ENCODE results near the gene ZNF587B.
A peak's percentile ranks its signal among the peaks of the same experiment; 100 is the strongest.
"Not testable (repeated sequence)": the region's sequence is repeated elsewhere in the genome, so short reads cannot be mapped to it uniquely, and the experiment has no call there.

Gene ZNF587B

DNA sequence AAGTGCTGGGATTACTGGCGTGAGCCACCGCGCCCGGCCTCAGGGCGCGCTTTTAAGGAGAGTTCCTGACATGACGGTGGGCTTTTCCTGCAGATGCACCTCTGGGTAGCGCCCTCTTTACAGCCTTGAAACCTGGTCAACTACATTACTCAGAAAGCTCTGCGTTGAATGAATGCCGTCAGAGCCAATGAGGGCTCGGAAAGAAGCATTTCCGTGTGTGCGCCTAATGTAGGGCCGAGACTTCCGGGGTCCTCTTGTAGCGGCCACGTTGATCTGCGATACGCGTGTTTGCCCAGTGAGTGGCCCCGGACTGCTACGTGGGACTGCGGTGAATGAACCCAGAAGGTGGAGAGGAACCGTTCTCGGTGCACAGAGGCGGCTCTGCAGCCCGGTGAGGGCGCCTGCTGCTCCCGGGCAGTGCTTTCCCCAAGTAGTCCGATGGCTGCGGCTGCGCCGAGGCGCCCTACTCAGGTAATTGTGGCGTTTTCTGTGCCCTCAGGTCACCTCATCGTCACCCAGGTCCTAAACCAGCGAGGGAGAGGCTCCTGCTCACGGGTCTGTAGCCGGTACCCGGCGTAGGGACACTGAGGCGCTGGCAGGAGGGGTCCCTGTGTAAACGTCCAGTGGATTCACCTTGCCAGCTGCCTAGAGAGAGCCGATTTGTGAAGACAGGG lies 10.5 kb upstream of the ZNF587B start:
- DNase-seq, result peak; percentile 84 to 97

DNA sequence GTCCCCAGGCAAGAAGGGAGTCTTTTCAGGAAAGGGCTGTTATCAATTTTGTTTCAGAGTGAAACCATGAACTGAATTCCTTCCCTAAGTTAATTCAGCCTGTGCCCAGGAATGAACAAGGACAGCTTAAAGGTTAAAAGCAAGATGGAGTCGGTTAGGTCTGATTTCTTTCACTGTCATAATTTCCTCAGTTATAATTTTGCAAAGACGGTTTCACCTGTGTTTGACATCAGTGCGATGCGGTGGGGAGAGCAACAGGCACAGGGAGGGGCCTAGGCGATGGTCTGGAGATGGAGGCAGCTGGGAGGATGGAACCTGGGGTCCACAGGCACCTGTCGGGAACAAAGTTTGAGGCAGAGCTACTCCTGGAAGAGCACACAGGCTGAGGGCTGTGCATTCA lies 9.5 kb upstream of the ZNF587B start:
- no peak for DNase-seq

- not testable (repeated sequence) for DNase-seq
These were observed 9.0 kb upstream of the ZNF587B start for GRCh38 chr19:57821095-57821494.

DNA sequence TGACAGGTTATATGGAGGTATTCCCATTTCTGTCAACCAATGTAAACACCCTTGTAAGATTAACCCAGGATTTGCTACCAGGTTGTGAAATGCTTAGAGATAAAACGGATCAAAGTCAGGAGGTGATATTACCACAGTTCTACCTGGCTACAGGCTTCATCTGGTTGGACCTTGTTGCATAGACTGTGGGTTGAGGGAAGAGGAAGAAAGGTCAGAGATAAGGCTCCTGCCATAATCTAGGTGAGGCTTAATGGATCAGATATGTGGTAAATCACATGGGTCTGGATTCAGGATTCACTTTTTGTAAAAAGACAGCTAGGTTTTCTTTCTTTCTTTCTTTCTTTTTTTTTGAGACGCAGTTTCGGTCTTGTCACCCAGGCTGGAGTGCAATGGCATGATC lies 8.6 kb upstream of the ZNF587B start:
- DNase-seq, result not testable (repeated sequence)

DNA sequence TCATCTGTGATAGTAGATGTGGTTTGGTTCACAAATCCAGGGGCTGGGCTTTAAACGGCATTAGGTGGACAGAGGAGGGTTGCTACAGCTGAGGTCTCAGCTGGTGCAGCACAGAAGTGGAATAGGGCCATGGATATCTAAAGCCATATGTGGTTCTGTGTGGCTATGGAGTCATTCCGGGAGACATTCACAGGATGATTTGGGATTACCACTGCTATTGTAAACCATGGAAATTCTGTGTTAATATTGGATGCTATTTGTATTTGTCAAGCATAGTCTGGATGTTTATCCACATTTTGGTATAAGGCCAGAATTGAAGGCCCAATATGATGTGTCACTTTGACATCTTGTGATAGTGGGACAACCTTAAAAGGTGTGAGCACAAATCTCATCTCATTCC lies 6.9 kb upstream of the ZNF587B start:
- not testable (repeated sequence) for DNase-seq

GRCh38 chr19:57823608-57824007 lies 6.5 kb upstream of the ZNF587B start:
- not testable (repeated sequence) for DNase-seq

DNA sequence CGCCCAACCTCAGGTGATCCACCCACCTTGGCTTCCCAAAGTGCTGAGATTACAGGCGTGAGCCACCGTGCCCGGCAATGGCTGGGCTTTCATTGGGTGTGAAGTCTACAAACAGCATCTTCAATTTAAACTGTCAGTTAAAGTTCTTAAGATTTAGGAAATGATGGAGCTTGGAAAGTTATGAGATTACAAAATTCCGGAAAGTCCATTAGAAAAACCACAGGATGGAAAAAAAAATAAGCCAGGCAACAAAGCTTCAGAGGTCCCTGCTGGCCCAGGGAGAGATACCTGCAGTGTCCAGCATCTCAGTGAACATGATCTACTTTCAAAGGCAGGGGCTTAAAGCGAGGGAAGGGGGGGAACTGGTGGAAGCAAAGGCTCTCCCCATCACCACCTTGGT lies 4.6 kb upstream of the ZNF587B start:
- no peak for DNase-seq

DNA sequence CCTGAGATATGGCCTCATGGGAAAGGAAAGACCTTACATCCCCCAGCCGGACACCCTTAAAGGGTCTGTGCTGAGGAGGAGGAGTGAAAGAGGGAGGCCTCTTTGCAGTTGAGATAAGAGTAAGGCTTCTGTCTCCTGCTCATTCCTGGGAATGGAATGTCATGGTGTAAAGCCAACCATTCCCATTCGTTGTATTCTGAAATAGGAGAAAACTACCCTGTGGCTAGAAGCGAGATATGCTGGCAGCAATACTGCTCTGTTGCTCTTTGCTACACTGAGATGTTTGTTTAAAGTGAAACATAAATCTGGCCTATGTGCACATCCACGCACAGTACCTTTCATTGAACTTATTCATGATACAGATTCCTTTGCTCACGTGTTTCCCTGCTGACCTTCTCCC lies 783 bp upstream of the ZNF587B start:
- DNase-seq, result no peak

DNA sequence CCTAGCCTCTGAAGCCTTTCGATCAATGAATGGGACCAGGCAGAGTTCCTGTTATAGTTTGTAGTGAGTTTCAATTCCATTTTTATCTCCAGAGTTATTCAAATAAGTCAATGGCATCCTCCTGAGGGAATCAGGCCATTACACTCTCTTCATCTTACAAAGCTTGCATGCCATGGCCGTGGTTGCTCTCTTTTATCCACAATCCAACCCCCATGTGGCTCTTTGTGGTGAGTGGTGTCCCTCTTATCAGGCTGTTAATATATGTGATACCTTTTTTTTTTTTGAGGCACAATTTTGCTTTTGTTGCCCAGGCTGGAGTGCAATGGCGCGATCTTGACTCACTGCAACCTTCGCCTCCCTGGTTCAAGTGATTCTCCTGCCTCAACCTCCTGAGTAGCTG lies 6.9 kb downstream of the ZNF587B start:
- DNase-seq, result not testable (repeated sequence)

DNA sequence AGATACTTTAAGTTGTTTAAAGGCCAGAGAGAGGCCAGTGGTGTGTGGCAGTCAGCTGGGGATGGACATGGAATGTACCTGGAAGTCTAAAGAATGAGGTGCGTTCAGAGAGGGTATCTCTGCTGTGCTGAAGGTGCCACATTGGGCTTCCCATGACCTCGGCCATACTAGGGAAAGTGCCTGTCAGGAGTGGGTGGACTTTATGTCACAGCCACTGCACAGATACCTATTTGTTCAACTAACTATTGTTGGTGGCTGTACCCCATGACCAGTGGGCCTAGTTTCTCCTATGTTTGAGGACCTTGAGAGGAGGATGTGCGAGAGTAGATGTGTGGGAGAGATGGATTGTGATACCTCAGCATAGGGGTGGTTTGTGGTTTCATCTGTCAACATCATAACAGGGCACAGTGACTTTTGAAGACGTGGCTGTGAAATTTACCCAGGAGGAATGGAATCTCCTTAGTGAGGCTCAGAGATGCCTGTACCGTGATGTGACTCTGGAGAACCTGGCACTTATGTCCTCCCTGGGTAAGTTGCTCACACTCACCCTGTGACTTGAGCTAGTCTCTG lies 8.6 kb downstream of the ZNF587B start:
- DNase-seq, result not testable (repeated sequence)

- DNase-seq, result no peak
These were observed 11.1 kb downstream of the ZNF587B start for GRCh38 chr19:57841122-57841763.

DNA sequence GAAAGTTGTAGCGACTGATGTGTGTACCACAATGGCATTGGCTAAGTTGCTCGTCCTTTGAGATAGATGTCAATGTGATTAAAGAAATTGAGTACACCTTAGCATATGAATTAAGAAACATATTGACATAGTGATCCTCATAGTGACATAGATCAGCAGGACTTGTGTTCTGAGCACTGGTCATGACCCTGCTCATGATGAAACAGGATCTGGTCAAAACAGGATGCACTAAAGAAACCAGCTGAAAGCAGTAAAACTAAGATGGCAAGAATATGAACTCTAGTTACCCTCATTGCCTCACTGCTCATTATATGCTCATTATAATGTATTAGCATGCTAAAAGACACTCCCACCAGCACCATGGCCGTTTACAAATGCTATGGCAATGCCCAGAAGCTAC lies 17.1 kb downstream of the ZNF587B start:
- DNase-seq, result not testable (repeated sequence)

GRCh38 chr19:57849162-57849665 lies 19.1 kb downstream of the ZNF587B start:
- not testable (repeated sequence) for DNase-seq

GRCh38 chr19:57849666-57850473 lies 19.8 kb downstream of the ZNF587B start, which contains the start of gene ZNF587:
TSS of gene ZNF587 (plus strand) at chr19:57849859. CDS start at chr19:57850039, 180 bp downstream.
- peak; percentile 47 to 76 for DNase-seq

DNA sequence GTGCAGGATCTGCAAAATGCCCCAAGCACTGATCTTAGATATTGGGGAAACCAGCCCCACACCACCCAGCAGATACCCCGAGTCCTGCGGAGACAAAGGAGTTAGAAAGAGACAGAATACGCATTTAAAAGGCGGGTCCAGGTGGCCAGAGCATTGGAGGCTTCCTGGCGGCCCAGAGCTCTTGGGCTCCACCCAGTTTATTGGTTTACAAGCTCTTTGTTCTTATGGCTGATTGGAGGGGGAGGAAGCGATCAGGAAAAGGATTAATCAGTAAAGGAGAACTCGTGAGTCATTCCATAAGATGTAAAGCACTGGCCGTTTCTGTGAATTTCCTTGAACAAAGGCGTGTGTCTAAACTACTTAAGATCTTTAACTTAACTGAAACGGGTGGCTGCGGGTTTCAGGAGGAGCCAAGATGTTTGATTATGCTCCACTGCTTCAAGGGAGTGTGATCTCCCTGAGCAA lies 20.5 kb downstream of the ZNF587B start:
- no peak for DNase-seq

DNA sequence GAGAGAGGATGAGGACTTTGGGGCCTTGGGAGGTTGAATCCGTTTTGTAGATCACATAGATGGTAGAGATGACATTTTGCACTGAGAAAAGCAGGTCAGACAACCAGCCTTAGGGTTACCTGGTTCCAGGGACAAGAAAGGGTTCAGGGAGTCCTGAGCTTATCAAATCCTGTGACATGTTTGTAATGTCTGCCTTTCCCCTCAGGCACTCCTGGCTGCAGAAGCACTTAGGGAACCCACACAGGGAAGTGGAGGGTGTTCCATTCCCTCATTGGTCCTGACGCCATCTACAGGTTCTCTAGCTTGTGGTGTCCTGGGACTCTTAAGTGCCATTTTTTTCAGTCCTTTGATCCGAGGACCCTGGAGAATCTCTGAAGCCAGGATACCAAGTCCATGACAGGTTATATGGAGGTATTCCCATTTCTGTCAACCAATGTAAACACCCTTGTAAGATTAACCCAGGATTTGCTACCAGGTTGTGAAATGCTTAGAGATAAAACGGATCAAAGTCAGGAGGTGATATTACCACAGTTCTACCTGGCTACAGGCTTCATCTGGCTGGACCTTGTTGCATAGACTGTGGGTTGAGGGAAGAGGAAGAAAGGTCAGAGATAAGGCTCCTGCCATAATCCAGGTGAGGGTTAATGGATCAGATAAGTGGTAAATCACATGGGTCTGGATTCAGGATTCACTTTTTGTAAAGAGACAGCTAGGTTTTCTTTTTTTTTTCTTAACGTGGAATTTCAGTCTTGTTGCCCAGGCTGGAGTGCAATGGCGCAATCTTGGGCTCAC lies 21.9 kb downstream of the ZNF587B start:
- not testable (repeated sequence) for DNase-seq

DNA sequence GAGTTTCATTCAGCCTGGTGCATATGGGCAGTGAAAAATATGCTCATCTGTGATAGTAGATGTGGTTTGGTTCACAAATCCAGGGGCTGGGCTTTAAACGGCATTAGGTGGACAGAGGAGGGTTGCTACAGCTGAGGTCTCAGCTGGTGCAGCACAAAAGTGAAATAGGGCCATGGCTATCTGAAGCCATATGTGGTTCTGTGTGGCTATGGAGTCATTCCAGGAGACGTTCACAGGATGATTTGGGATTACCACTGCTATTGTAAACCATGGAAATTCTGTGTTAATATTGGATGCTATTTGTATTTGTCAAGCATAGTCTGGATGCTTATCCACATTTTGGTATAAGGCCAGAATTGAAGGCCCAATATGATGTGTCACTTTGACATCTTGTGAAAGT lies 24.0 kb downstream of the ZNF587B start:
- DNase-seq, result not testable (repeated sequence)

GRCh38 chr19:57862351-57862750 lies 32.3 kb downstream of the ZNF587B start:
- not testable (repeated sequence) for DNase-seq

GRCh38 chr19:57867868-57868492 lies 37.9 kb downstream of the ZNF587B start:
- DNase-seq, result no peak

- DNase-seq, result not testable (repeated sequence)
These were observed 39.6 kb downstream of the ZNF587B start for GRCh38 chr19:57869655-57870054.

GRCh38 chr19:57870225-57870624 lies 40.1 kb downstream of the ZNF587B start:
- no peak for DNase-seq

GRCh38 chr19:57872450-57872849 lies 42.4 kb downstream of the ZNF587B start:
- DNase-seq, result no peak

Data from NCI-H524 (cell line).